Measurements from ENCODE around the gene METTL3. TPM values are rescaled to one million over a fixed set of nuclear protein-coding genes. Genes with fewer than 3 reads are reported as not detected.
A peak's percentile ranks its signal among the peaks of the same experiment; 100 is the strongest.

The METTL3 gene
- total and polyA plus RNA-seq, 2 experiments from 2014 or later, result 59.7 to 69.2 TPM

DNA sequence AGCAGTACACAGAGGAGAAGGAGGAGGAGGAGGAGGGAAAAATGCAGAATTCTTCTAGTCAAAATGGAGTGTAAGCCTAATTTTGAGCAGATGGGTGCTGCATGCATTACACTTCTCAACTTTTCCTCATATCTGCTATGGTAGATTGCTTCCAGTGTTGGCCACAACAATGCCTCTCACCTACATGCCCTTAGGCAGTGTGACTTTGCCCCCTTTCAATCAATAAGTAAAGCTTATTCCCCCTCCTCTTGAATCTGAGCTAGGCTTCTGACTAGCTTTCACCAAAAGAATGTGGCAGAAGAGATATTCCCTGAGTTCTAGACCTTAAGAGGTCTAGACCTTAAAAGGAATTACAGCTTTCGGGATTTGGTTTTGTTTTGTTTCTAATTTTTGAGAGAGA is 3.2 kb upstream of the METTL3 start:
- no peak overlapping the region for H3K27ac ChIP-seq
- TF ChIP-seq, protein P1, sequence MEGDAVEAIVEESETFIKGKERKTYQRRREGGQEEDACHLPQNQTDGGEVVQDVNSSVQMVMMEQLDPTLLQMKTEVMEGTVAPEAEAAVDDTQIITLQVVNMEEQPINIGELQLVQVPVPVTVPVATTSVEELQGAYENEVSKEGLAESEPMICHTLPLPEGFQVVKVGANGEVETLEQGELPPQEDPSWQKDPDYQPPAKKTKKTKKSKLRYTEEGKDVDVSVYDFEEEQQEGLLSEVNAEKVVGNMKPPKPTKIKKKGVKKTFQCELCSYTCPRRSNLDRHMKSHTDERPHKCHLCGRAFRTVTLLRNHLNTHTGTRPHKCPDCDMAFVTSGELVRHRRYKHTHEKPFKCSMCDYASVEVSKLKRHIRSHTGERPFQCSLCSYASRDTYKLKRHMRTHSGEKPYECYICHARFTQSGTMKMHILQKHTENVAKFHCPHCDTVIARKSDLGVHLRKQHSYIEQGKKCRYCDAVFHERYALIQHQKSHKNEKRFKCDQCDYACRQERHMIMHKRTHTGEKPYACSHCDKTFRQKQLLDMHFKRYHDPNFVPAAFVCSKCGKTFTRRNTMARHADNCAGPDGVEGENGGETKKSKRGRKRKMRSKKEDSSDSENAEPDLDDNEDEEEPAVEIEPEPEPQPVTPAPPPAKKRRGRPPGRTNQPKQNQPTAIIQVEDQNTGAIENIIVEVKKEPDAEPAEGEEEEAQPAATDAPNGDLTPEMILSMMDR (IDR thresholded peaks at IDR 0.05; ENCODE audit: low read depth, low read length), result no peak
- peaks cover 18% of the 10 kb centered on the region for H3K4me1 ChIP-seq (ENCODE audit: low read depth)
- H3K9me3 ChIP-seq (ENCODE audit: low read depth), result no peaks in the 10 kb centered on the region
- H3K36me3 ChIP-seq, result no peaks in the 10 kb centered on the region
- no peaks in the 10 kb centered on the region for H3K27me3 ChIP-seq
- no peak overlapping the region for H3K4me3 ChIP-seq
- no peak for DNase-seq (ENCODE audit: low read depth in 1 of 2, low spot score in 1 of 2)

DNA sequence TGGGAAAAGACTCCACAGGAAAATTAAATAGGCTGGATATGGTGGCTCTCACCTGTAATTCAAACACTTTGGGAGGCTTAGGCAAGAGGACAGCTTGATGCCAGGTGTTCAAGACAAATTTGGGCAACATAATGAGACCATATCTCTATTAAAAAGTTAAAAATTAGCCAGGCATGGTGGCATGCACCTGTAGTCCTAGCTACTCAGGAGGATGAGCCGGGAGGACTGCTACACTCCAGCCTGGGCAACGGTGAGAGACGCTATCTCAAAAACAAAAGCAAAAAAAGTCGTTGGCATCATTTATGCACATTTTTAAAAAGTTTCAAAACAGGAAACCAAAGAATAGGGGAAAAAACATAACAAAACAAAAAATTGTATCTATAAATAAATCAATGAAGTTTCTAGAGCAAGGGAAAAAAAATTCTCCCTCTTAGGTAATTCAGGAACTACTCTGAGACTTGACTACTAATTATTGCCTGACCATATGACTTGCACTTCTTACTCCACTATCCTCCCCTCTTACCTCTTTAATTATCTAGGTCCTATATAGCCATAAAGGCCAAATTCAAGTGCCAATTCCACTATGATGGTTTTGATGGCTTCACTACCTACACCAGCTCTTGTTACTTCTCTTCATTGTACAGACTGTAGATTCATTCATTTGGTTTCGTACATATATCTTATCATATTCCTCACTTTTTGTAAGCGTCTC is 1.6 kb downstream of the METTL3 start:
- DNase-seq (ENCODE audit: low read depth in 1 of 2, low spot score in 1 of 2), result no peak
- H3K27me3 ChIP-seq, result no peaks in the 10 kb centered on the region
- H3K36me3 ChIP-seq, result no peaks in the 10 kb centered on the region
- no peaks in the 10 kb centered on the region for H3K9me3 ChIP-seq (ENCODE audit: low read depth)
- peaks cover 7% of the 10 kb centered on the region for H3K4me1 ChIP-seq (ENCODE audit: low read depth)
- TF ChIP-seq, protein P1 (IDR thresholded peaks at IDR 0.05; ENCODE audit: low read depth, low read length), result no peak
- no peak overlapping the region for H3K27ac ChIP-seq
- H3K4me3 ChIP-seq, result peak overlapping the region; percentile 62

DNA sequence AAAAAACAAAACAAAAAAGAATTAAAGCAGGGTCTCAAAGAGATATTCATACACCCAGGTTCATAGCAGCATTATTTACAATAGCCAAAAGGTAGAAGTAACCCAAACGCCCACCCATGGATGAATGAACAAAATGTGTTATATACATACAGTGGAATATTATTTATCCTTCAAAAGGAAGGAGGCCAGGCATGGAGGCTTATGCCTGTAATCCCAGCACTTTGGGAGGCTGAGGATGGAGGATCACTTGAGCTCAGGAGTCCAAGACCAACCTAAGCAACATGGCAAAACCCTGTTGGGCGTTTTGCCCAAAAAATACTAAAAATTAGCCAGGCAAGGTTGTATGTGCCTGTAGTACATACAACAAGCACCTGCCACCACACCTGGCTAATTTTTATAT is 4.6 kb downstream of the METTL3 start:
- Histone ChIP-seq H3K27me3 (no peaks in the 10 kb centered on the region), H3K9me3 (ENCODE audit: low read depth) (no peaks in the 10 kb centered on the region), H3K36me3 (peaks cover 16% of the 10 kb centered on the region), H3K27ac (no peak overlapping the region), H3K4me3 (no peak overlapping the region), H3K4me1 (ENCODE audit: low read depth) (peaks cover 7% of the 10 kb centered on the region)
- no peak for DNase-seq (ENCODE audit: low read depth in 1 of 2, low spot score in 1 of 2)
- TF ChIP-seq, protein P1 (IDR thresholded peaks at IDR 0.05; ENCODE audit: low read depth, low read length), result no peak

DNA sequence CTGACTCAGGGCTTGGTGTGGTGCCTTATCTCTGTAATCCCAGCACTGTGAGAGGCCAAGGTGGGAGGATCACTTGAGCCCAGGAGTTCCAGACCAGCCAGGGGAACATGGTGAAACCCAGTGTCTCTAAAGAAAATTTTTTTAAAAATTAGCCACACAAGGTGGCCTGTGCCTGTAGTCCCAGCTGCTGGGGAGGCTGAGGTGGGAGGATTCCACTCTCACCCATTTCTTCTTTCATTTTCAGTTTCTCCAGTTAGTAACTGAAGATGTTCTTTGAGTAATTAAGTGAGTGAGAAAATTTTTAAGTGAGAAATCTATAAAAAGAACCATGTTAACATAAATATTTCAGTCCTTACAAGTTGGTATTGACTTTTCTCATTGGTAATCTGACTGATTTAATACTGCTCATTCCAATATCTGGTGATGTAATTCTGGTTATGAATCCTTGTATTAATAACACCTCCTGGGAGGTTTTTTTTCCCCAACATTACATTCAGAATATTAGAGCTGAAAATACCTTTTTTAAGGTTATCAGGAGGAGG is 6.1 kb downstream of the METTL3 start:
- TF ChIP-seq, protein P1 (IDR thresholded peaks at IDR 0.05; ENCODE audit: low read depth, low read length), result no peak

DNA sequence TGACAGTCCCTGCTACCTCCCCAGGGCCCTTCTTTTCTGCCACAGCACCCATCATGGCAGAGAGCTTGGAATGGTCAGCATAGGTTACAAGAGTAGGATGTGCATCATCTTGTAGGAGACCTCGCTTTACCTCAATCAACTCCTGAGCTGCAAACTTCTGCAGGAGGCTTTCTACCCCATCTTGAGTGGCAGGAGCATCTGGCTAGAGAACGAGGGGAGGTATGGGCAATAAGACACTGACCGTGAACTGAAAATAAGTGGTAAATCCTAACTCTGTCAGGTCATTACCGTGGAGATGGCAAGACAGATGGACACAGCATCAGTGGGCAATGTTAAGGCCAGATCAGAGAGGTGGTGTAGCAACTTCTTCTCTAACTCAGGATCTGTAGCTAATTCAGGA is 7.8 kb downstream of the METTL3 start:
- TF ChIP-seq, protein P1 (IDR thresholded peaks at IDR 0.05; ENCODE audit: low read depth, low read length), result no peak
- peaks cover 38% of the 10 kb centered on the region for H3K36me3 ChIP-seq
- no peak for DNase-seq (ENCODE audit: low read depth in 1 of 2, low spot score in 1 of 2)

More for the DNA sequence above, 6.1 kb downstream of the METTL3 start:
- H3K27me3 ChIP-seq, result no peaks in the 10 kb centered on the region
- DNase-seq (ENCODE audit: low read depth in 1 of 2, low spot score in 1 of 2), result no peak
- peaks cover 22% of the 10 kb centered on the region for H3K36me3 ChIP-seq
- peaks cover 4% of the 10 kb centered on the region for H3K4me1 ChIP-seq (ENCODE audit: low read depth)
- no peaks in the 10 kb centered on the region for H3K9me3 ChIP-seq (ENCODE audit: low read depth)
- no peak overlapping the region for H3K4me3 ChIP-seq
- H3K27ac ChIP-seq, result no peak overlapping the region

More for the DNA sequence above, 7.8 kb downstream of the METTL3 start:
- Histone ChIP-seq H3K27ac (no peak overlapping the region), H3K9me3 (ENCODE audit: low read depth) (no peaks in the 10 kb centered on the region), H3K4me3 (no peak overlapping the region), H3K4me1 (ENCODE audit: low read depth) (no peaks in the 10 kb centered on the region), H3K27me3 (no peaks in the 10 kb centered on the region)
